Measurements from ENCODE around the gene GDF3.

DNA sequence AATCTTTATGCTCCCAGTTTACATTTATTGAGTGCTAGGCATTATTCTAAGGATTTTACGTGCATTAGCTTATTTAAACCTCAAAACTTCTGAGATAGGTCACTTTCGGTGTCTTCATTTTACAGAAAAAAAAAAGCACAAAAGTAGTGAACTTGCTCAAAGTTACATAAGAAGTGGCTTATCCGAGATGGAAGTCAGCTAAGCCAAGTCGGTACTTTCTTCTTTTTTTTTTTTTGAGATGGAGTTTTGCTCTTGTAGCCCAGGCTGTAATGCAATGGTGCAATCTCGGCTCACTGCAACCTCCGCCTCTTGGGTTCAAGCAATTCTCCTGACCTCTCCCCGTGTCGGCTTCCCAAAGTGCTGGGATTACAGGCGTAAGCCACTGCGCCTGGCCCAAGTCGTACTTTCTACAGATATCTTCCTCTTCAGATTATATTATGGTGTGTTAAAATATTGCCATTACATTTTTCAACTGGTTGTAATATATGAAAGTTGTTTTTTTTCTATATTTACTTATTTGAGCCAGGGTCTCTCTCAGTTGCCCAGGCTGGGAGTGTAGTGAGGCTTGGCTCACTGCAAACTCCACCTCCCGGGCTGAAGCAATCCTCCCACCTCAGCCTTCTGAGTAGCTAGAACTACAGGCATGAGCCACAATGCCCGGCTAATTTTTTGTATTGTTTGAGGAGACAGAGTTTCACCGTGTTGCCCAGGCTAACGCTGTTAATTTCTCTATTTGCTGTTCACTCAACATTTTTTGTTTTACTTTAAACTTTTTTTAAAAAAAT is 24.6 kb upstream of the GDF3 start:
- TF ChIP-seq, protein P1, sequence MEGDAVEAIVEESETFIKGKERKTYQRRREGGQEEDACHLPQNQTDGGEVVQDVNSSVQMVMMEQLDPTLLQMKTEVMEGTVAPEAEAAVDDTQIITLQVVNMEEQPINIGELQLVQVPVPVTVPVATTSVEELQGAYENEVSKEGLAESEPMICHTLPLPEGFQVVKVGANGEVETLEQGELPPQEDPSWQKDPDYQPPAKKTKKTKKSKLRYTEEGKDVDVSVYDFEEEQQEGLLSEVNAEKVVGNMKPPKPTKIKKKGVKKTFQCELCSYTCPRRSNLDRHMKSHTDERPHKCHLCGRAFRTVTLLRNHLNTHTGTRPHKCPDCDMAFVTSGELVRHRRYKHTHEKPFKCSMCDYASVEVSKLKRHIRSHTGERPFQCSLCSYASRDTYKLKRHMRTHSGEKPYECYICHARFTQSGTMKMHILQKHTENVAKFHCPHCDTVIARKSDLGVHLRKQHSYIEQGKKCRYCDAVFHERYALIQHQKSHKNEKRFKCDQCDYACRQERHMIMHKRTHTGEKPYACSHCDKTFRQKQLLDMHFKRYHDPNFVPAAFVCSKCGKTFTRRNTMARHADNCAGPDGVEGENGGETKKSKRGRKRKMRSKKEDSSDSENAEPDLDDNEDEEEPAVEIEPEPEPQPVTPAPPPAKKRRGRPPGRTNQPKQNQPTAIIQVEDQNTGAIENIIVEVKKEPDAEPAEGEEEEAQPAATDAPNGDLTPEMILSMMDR (IDR thresholded peaks at IDR 0.05; ENCODE audit: poor library complexity): no peak
- TF ChIP-seq EZH2 (IDR thresholded peaks at IDR 0.05; ENCODE audit: borderline replicate concordance): no peak
- TF ChIP-seq EZH2phosphoT487 (IDR thresholded peaks at IDR 0.05; ENCODE audit: low read depth, severe bottlenecking, unreplicated experiment): no peak

Data from hepatocyte (in vitro differentiated cells).